DOHH2 (cell line): Measurements from ENCODE around the gene SAP130.

ENCODE experiments used
- CTCF ChIP-seq: fragments of 200-600 bp; sonication (generic); IDR thresholded peaks from one replicate; pipeline ENCODE4 v1.5.1; 2014; ENCODE audit warnings: antibody characterized with exemption, mild to moderate bottlenecking, low read depth, low read length; ENCODE audit not compliant: poor library complexity, severe bottlenecking
- EZH2phosphoT487 ChIP-seq: fragments of 200-600 bp; sonication (generic); IDR thresholded peaks from 2 replicates; pipeline ENCODE4 v1.6.1; 2017; ENCODE audit warnings: borderline replicate concordance, mild to moderate bottlenecking, antibody characterized with exemption, low read length, moderate library complexity, mixed read lengths

DNA sequence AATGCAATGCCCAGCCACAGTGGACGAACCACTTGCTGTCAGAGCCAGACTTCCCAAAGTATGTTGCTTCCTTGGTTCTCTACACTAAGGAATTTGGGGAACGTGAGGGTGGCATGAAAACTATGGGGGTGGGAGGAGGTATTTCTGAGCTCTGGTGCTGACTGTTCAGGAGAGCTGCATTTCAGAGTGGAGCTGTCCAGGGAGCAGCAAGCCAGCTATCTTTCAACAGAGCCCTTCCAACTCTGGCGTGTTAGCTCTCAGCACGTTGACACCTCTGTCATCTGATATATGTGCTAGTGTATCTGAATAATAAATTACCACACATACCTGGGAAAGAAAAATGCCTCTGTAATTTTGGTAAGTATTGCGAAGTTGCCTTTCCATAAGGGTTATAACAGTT, 66.1 kb downstream of the SAP130 start:
- TF ChIP-seq EZH2phosphoT487, result no peak
- TF ChIP-seq CTCF, result no peak
